HepG2 (cell line): ENCODE results near the gene LOC128125822.

Experiments used
- ATF6 ChIP-seq: sonication (generic); formaldehyde crosslinking; conservative IDR thresholded peaks from 2 replicates; pipeline ENCODE4 v1.4.0; 2020; ENCODE audit warnings: missing genetic modification reagents
- CBX5 ChIP-seq: sonication (generic); formaldehyde crosslinking; IDR thresholded peaks from 2 replicates; pipeline ENCODE4 v1.4.0; 2020; ENCODE audit warnings: missing genetic modification reagents, borderline replicate concordance
- CEBPZ ChIP-seq: IDR thresholded peaks from 2 replicates; pipeline ENCODE4 v1.6.1; 2012; ENCODE audit warnings: low read length, improper control_type of control experiment
- HNRNPH1 ChIP-seq: fragments of 200-400 bp; formaldehyde crosslinking; optimal IDR thresholded peaks from 2 replicates; pipeline ENCODE3; 2017; ENCODE audit warnings: mild to moderate bottlenecking, low read depth, low read length
- JUN ChIP-seq: sonication (generic); formaldehyde crosslinking; IDR thresholded peaks from 2 replicates; pipeline ENCODE4 v1.4.0; 2020; ENCODE audit warnings: mild to moderate bottlenecking, missing genetic modification reagents
- MYNN ChIP-seq: sonication (generic); formaldehyde crosslinking; IDR thresholded peaks from 2 replicates; pipeline ENCODE4 v1.4.0; 2020; ENCODE audit warnings: mild to moderate bottlenecking, low read depth, missing genetic modification reagents
- RARA ChIP-seq: IDR thresholded peaks from 2 replicates; pipeline ENCODE4 v1.6.1; 2016; ENCODE audit warnings: missing genetic modification reagents, missing compliant biosample characterization
- RXRB ChIP-seq: IDR thresholded peaks from 2 replicates; pipeline ENCODE4 v1.6.1; 2016; ENCODE audit warnings: borderline replicate concordance, missing genetic modification reagents, missing compliant biosample characterization
- TEAD3 ChIP-seq: optimal IDR thresholded peaks from 2 replicates; pipeline ENCODE3; 2016; ENCODE audit warnings: borderline replicate concordance
- THAP7 ChIP-seq: sonication (generic); formaldehyde crosslinking; IDR thresholded peaks from 2 replicates; pipeline ENCODE4 v1.8.1; 2023; ENCODE audit warnings: mild to moderate bottlenecking, missing genetic modification reagents
- YEATS2 ChIP-seq: sonication (generic); formaldehyde crosslinking; IDR thresholded peaks from 2 replicates; pipeline ENCODE4 v1.4.0; 2020; ENCODE audit warnings: missing genetic modification reagents, borderline replicate concordance
- ZNF124 ChIP-seq: sonication (generic); formaldehyde crosslinking; IDR thresholded peaks from 2 replicates; pipeline ENCODE4 v1.4.0; 2020; ENCODE audit warnings: missing genetic modification reagents
- ZNF546 ChIP-seq: sonication (generic); formaldehyde crosslinking; conservative IDR thresholded peaks from 2 replicates; pipeline ENCODE4 v1.8.1; 2023; ENCODE audit warnings: mild to moderate bottlenecking, missing genetic modification reagents
- ZNF570 ChIP-seq: sonication (generic); formaldehyde crosslinking; IDR thresholded peaks from 2 replicates; pipeline ENCODE4 v1.4.0; 2020; ENCODE audit warnings: mild to moderate bottlenecking, missing genetic modification reagents, borderline replicate concordance
- ZNF652 ChIP-seq: IDR thresholded peaks from 2 replicates; pipeline ENCODE4 v1.6.1; 2016; ENCODE audit warnings: low read depth, borderline replicate concordance
- ZNF768 ChIP-seq: sonication (generic); formaldehyde crosslinking; IDR thresholded peaks from 2 replicates; pipeline ENCODE4 v1.4.0; 2020; ENCODE audit warnings: missing genetic modification reagents
- ZNF781 ChIP-seq: sonication (generic); formaldehyde crosslinking; IDR thresholded peaks from 2 replicates; pipeline ENCODE4 v1.5.1; 2020; ENCODE audit warnings: borderline replicate concordance, mild to moderate bottlenecking, missing genetic modification reagents; ENCODE audit errors: not compliant biosample characterization
- TF ChIP-seq, protein P1 (sequence below), 2 experiments: fragments of 450-650 bp in 1 of 2; sonication (generic) in 1 of 2; formaldehyde crosslinking; IDR thresholded peaks; 2 replicates each; pipeline versions ENCODE4 v1.5.0 to v1.8.0; 2020 to 2022; ENCODE audit warnings: mild to moderate bottlenecking in 1 of 2, missing genetic modification reagents in 1 of 2
- TF ChIP-seq, protein P2 (sequence below): sonication (generic); formaldehyde crosslinking; IDR thresholded peaks from 2 replicates; pipeline ENCODE4 v1.5.0; 2020; ENCODE audit warnings: mild to moderate bottlenecking, missing genetic modification reagents

LOC128125822 gene

GRCh38 chr6:63572044-63572746, at the start of gene LOC128125822, which contains the start of gene PTP4A1 (continued):
- TF ChIP-seq, protein P1, sequence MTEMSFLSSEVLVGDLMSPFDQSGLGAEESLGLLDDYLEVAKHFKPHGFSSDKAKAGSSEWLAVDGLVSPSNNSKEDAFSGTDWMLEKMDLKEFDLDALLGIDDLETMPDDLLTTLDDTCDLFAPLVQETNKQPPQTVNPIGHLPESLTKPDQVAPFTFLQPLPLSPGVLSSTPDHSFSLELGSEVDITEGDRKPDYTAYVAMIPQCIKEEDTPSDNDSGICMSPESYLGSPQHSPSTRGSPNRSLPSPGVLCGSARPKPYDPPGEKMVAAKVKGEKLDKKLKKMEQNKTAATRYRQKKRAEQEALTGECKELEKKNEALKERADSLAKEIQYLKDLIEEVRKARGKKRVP (CRISPR knock-in tag; IDR thresholded peaks at IDR 0.05): peak in 1 of 2 experiments; percentile 53; a peak in 1 of 4 replicates
- TF ChIP-seq ZNF546 (CRISPR knock-in tag) (peak; percentile 94), TEAD3 (CRISPR knock-in tag) (peak; percentile 3), ZNF652 (CRISPR knock-in tag) (no peak), HNRNPH1 (no peak), MYNN (CRISPR knock-in tag) (no peak), ATF6 (no peak), ZNF570 (CRISPR knock-in tag) (no peak), ZNF124 (CRISPR knock-in tag) (0 out of 2 replicates have a peak, but pooled peaks have one; percentile 16), YEATS2 (CRISPR knock-in tag) (peak; percentile 65; the same call in 1 of the 2 replicates), CBX5 (CRISPR knock-in tag) (no peak), RXRB (peak; percentile 38; the same call in 1 of the 2 replicates), THAP7 (CRISPR knock-in tag) (no peak; the same call in 1 of the 2 replicates), JUN (CRISPR knock-in tag) (no peak), ZNF768 (peak; percentile 74), CEBPZ (no peak), ZNF781 (CRISPR knock-in tag) (no peak), RARA (CRISPR knock-in tag) (peak; percentile 0; the same call in 1 of the 2 replicates)
- TF ChIP-seq, protein P2, sequence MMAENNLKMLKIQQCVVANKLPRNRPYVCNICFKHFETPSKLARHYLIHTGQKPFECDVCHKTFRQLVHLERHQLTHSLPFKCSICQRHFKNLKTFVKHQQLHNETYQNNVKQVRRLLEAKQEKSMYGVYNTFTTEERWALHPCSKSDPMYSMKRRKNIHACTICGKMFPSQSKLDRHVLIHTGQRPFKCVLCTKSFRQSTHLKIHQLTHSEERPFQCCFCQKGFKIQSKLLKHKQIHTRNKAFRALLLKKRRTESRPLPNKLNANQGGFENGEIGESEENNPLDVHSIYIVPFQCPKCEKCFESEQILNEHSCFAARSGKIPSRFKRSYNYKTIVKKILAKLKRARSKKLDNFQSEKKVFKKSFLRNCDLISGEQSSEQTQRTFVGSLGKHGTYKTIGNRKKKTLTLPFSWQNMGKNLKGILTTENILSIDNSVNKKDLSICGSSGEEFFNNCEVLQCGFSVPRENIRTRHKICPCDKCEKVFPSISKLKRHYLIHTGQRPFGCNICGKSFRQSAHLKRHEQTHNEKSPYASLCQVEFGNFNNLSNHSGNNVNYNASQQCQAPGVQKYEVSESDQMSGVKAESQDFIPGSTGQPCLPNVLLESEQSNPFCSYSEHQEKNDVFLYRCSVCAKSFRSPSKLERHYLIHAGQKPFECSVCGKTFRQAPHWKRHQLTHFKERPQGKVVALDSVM (CRISPR knock-in tag): no peak; the same call in 1 of the 2 replicates
